ENCODE results near the gene CD247.

GRCh38 chr1:167489571-167490340 lies 28.6 kb downstream of the CD247 start:
- TF ChIP-seq POLR2AphosphoS5 (IDR thresholded peaks at IDR 0.05; ENCODE audit: low read depth, low read length) (no peak), POLR2A (IDR thresholded peaks at IDR 0.05; ENCODE audit: low read depth, low read length) (no peak), TAF1 (IDR thresholded peaks at IDR 0.05; ENCODE audit: low read depth, low read length) (no peak)

Data from GM12891 (cell line).